ENCODE data around the gene MMP20. TPM values are rescaled to one million over a fixed set of nuclear protein-coding genes. Genes with fewer than 3 reads are reported as not detected.
A peak's percentile ranks its signal among the peaks of the same experiment; 100 is the strongest.

The MMP20 gene
- total and polyA plus RNA-seq, 2 experiments from 2014 or later = not detected

GRCh38 chr11:102592634-102593581 lies 32.2 kb downstream of the MMP20 start:
- peak; percentile 21 to 37 for DNase-seq (ENCODE audit: low read depth in 1 of 2, low spot score in 1 of 2)
- peak; percentile 63 for TF ChIP-seq CTCF (IDR thresholded peaks at IDR 0.05; ENCODE audit: low read depth, low read length)
- Histone ChIP-seq H3K27me3 (no peaks in the 10 kb centered on the region), H3K36me3 (no peaks in the 10 kb centered on the region), H3K4me1 (ENCODE audit: low read depth) (no peaks in the 10 kb centered on the region), H3K4me3 (no peak overlapping the region), H3K27ac (no peak overlapping the region), H3K9me3 (ENCODE audit: low read depth) (no peaks in the 10 kb centered on the region)

DNA sequence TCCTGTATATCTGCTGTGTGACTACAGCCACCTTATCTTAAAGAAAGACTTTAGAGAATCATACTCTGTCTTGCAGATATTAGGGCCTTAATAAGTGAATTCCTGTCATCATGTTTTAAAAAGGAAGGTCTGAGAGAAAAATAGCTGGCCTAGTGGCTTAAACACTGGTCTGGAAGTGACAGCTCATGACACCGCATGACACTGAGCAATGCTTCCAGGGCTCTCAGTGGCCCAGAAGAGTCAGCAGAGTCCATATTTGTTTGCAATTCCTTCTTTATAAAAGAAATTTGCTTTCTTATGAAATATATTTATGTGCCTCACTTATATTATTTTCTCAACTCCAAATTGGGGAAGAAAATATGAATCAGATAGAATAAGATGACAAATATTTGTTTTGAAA lies 33.0 kb downstream of the MMP20 start:
- Histone ChIP-seq H3K27me3 (no peaks in the 10 kb centered on the region), H3K36me3 (no peaks in the 10 kb centered on the region), H3K27ac (no peak overlapping the region), H3K4me3 (no peak overlapping the region), H3K4me1 (ENCODE audit: low read depth) (no peaks in the 10 kb centered on the region), H3K9me3 (ENCODE audit: low read depth) (no peaks in the 10 kb centered on the region)
- no peak for TF ChIP-seq CTCF (IDR thresholded peaks at IDR 0.05; ENCODE audit: low read depth, low read length)
- no peak for DNase-seq (ENCODE audit: low read depth in 1 of 2, low spot score in 1 of 2)

DNA sequence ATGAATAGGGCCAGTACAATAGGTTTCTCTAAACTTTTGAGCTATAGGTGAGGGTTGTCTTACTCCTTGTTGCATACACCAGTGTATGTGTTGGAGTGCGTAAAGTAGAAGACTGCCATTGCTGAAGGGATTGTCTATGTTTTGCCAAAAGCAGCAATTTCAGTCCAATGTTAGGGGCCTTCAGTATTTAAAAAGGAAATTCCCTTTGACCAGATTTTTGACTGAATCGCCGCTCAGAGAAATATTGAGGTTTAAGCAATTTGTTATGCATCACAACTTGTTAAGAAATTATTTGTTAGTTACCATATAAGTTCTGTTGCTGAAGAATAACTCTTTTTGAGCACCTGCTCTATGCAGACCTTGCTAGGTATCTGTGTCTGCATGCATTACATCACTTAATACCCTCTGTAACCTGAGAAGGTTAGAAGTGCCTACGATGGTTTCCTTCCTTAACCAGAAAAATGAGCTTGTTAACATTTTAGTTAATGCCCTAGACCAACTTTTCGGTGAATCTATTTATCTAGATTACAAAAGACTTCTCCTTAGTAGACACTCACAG lies 33.9 kb downstream of the MMP20 start:
- no peak for DNase-seq (ENCODE audit: low read depth in 1 of 2, low spot score in 1 of 2)
- H3K4me1 ChIP-seq (ENCODE audit: low read depth) = no peaks in the 10 kb centered on the region
- no peaks in the 10 kb centered on the region for H3K36me3 ChIP-seq
- H3K27ac ChIP-seq = no peak overlapping the region
- no peaks in the 10 kb centered on the region for H3K27me3 ChIP-seq
- no peak overlapping the region for H3K4me3 ChIP-seq
- no peak for TF ChIP-seq CTCF (IDR thresholded peaks at IDR 0.05; ENCODE audit: low read depth, low read length)
- H3K9me3 ChIP-seq (ENCODE audit: low read depth) = no peaks in the 10 kb centered on the region

GRCh38 chr11:102590276-102591049 lies 34.7 kb downstream of the MMP20 start:
- no peaks in the 10 kb centered on the region for H3K27me3 ChIP-seq
- H3K4me3 ChIP-seq = no peak overlapping the region
- no peaks in the 10 kb centered on the region for H3K9me3 ChIP-seq (ENCODE audit: low read depth)
- DNase-seq (ENCODE audit: low read depth in 1 of 2, low spot score in 1 of 2) = no peak
- H3K4me1 ChIP-seq (ENCODE audit: low read depth) = no peaks in the 10 kb centered on the region
- no peak for TF ChIP-seq CTCF (IDR thresholded peaks at IDR 0.05; ENCODE audit: low read depth, low read length)
- H3K27ac ChIP-seq = no peak overlapping the region
- no peaks in the 10 kb centered on the region for H3K36me3 ChIP-seq

- Histone ChIP-seq H3K27me3 (no peaks in the 10 kb centered on the region), H3K9me3 (ENCODE audit: low read depth) (no peaks in the 10 kb centered on the region), H3K4me3 (no peak overlapping the region), H3K36me3 (no peaks in the 10 kb centered on the region), H3K27ac (no peak overlapping the region), H3K4me1 (ENCODE audit: low read depth) (no peaks in the 10 kb centered on the region)
- no peak for TF ChIP-seq CTCF (IDR thresholded peaks at IDR 0.05; ENCODE audit: low read depth, low read length)
- no peak for DNase-seq (ENCODE audit: low read depth in 1 of 2, low spot score in 1 of 2)
These were observed 36.1 kb downstream of the MMP20 start for GRCh38 chr11:102589047-102589459.

All from cardiac muscle cell (in vitro differentiated cells and primary cell).